ENCODE data around the gene JAG2.

DNA sequence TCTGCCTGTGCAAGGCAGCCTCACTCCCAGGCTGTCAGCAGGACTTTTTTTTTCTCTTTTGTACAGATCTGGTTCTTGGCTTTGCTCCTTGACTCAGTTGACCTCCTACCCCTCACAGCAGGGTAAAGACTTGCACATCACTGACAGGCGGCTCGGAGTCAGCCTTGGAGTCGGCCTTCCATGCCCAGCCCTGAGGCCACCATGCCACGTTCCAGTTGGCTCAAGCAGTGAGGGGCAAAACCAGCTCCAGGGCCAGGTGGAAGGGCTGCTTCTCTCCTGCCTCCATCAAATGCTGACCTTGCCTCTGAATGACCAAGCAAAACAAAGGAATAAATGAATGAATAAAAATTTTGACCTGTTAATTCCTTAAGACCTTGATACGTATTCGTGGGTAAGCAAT is 27.6 kb downstream of the JAG2 start:
- TF ChIP-seq YY1 (IDR thresholded peaks at IDR 0.05; ENCODE audit: insufficient read depth, insufficient read length) (no peak), ZNF274 (IDR thresholded peaks at IDR 0.05; ENCODE audit: low read depth, low read length) (no peak), SUZ12 (IDR thresholded peaks at IDR 0.05; ENCODE audit: extremely low read depth, insufficient read depth, insufficient read length) (no peak)
